ENCODE results near the gene PIMREG. TPM values are rescaled to one million over a fixed set of nuclear protein-coding genes. Genes with fewer than 3 reads are reported as not detected.
"Not testable (repeated sequence)": the region's sequence is repeated elsewhere in the genome, so short reads cannot be mapped to it uniquely, and the experiment has no call there.

The PIMREG gene
- polyA plus RNA-seq, 1 donor (not counting 4 experiments of a cell fraction or from before 2014, with no cell fraction given): 7.5 TPM

- Histone ChIP-seq H4K20me1 (ENCODE audit: control insufficient read depth, extremely low read depth, insufficient read depth, low read length) (no peaks in the 10 kb centered on the region), H3K79me2 (ENCODE audit: control insufficient read depth, insufficient read depth, low read length) (no peaks in the 10 kb centered on the region), H3K4me1 (ENCODE audit: control insufficient read depth, extremely low read depth, insufficient read depth, low read length) (peaks cover 18% of the 10 kb centered on the region), H3K9me1 (ENCODE audit: control insufficient read depth, extremely low read depth, insufficient read depth, low read length) (peaks cover 2% of the 10 kb centered on the region), H3K36me3 (ENCODE audit: control insufficient read depth in 2 of 2, extremely low read depth in 1 of 2, insufficient read depth in 2 of 2, low read length in 2 of 2) (peaks cover 4 to 5% of the 10 kb centered on the region in 2 experiments), H3K9ac (ENCODE audit: control insufficient read depth, extremely low read depth, insufficient read depth, low read length) (no peak overlapping the region), H3K4me2 (ENCODE audit: control insufficient read depth, extremely low read depth, insufficient read depth, low read depth, low read length) (no peak overlapping the region), H2AFZ (ENCODE audit: control insufficient read depth, low read length) (no peak overlapping the region), H3K9me3 (ENCODE audit: control insufficient read depth, low read depth, low read length) (no peaks in the 10 kb centered on the region), H3K4me3 (ENCODE audit: control insufficient read depth in 2 of 3, extremely low read depth in 1 of 3, insufficient read depth in 2 of 3, low read depth in 1 of 3, low read length in 3 of 3) (no peak overlapping the region), H3K27me3 (ENCODE audit: control insufficient read depth, extremely low read depth, insufficient read depth, low read length) (no peaks in the 10 kb centered on the region), H3K27ac (ENCODE audit: control insufficient read depth, insufficient read depth, low read length) (no peak overlapping the region)
- TF ChIP-seq EZH2 (IDR thresholded peaks at IDR 0.05; ENCODE audit: low read length) (no peak), CTCF (optimal IDR thresholded peaks at IDR 0.05 in 1 of 3, IDR thresholded peaks at IDR 0.05 in 1 of 3, conservative IDR thresholded peaks at IDR 0.05 in 1 of 3; ENCODE audit: extremely low read depth in 1 of 3, insufficient read depth in 2 of 3, low read length in 3 of 3) (no peak)
- dilution Hi-C loops (cut with MboI; ENCODE audit: extremely low pct_ligation_motif_present, low sequenced_read_pairs): no loop called here
- DNase-seq (ENCODE audit: low read depth, low spot score) (no peak), FAIRE-seq (no peak)
Measured at GRCh38 chr17:6480303-6480675, 36.0 kb downstream of the PIMREG start.

DNA sequence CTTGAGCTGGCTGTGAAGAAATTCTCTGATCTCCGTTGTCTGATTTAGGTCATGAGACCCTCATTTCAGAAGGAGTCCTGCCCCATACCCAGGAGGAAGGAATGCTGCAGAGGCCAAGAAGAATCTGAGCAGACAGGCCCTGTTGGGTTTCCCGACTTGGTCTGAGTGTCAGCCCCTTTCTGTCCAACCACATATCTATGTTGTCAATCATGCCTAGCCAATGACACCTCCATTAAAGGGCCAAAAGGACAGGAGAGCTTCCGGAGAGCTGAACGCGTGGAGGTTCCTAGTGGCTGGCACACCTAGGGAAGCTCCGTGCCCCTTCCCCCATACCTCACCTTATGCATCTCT, 37.8 kb downstream of the PIMREG start:
- FAIRE-seq (no peak), DNase-seq (ENCODE audit: low read depth, low spot score) (no peak)
- Histone ChIP-seq H3K27me3 (ENCODE audit: control insufficient read depth, extremely low read depth, insufficient read depth, low read length) (no peaks in the 10 kb centered on the region), H3K9me3 (ENCODE audit: control insufficient read depth, low read depth, low read length) (no peaks in the 10 kb centered on the region), H3K4me1 (ENCODE audit: control insufficient read depth, extremely low read depth, insufficient read depth, low read length) (peaks cover 1% of the 10 kb centered on the region), H3K79me2 (ENCODE audit: control insufficient read depth, insufficient read depth, low read length) (no peaks in the 10 kb centered on the region), H3K4me3 (ENCODE audit: control insufficient read depth in 2 of 3, extremely low read depth in 1 of 3, insufficient read depth in 2 of 3, low read depth in 1 of 3, low read length in 3 of 3) (no peak overlapping the region), H2AFZ (ENCODE audit: control insufficient read depth, low read length) (no peak overlapping the region), H3K27ac (ENCODE audit: control insufficient read depth, insufficient read depth, low read length) (no peak overlapping the region), H4K20me1 (ENCODE audit: control insufficient read depth, extremely low read depth, insufficient read depth, low read length) (no peaks in the 10 kb centered on the region), H3K36me3 (ENCODE audit: control insufficient read depth in 2 of 2, extremely low read depth in 1 of 2, insufficient read depth in 2 of 2, low read length in 2 of 2) (peaks cover 4% of the 10 kb centered on the region in 2 experiments), H3K9ac (ENCODE audit: control insufficient read depth, extremely low read depth, insufficient read depth, low read length) (no peak overlapping the region), H3K4me2 (ENCODE audit: control insufficient read depth, extremely low read depth, insufficient read depth, low read depth, low read length) (no peak overlapping the region), H3K9me1 (ENCODE audit: control insufficient read depth, extremely low read depth, insufficient read depth, low read length) (no peaks in the 10 kb centered on the region)
- dilution Hi-C loops (cut with MboI; ENCODE audit: extremely low pct_ligation_motif_present, low sequenced_read_pairs): no loop called here
- TF ChIP-seq CTCF (optimal IDR thresholded peaks at IDR 0.05 in 1 of 3, IDR thresholded peaks at IDR 0.05 in 1 of 3, conservative IDR thresholded peaks at IDR 0.05 in 1 of 3; ENCODE audit: extremely low read depth in 1 of 3, insufficient read depth in 2 of 3, low read length in 3 of 3) (no peak), EZH2 (IDR thresholded peaks at IDR 0.05; ENCODE audit: low read length) (no peak)

DNA sequence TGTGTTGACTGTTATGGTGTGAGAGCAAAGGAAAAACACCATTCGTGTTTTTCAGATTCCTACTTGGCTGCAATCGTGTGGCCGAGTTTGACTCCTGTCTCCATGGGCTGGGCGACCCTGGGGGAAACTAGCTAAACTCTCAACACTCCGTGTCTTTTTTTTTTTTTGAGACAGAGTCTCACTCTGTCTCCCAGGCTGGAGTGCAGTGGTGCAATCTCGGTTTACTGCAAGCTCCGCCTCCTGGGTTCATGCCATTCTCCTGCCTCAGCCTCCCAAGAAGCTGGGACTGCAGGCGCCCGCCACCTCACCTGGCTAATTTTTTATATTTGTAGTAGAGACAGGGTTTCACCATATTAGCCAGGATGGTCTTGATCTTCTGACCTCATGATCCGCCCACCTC, 38.5 kb downstream of the PIMREG start:
- H4K20me1 ChIP-seq (ENCODE audit: control insufficient read depth, extremely low read depth, insufficient read depth, low read length); DNase-seq (ENCODE audit: low read depth, low spot score); H3K9me3 ChIP-seq (ENCODE audit: control insufficient read depth, low read depth, low read length); H3K9ac ChIP-seq (ENCODE audit: control insufficient read depth, extremely low read depth, insufficient read depth, low read length); FAIRE-seq; H3K79me2 ChIP-seq (ENCODE audit: control insufficient read depth, insufficient read depth, low read length); H3K4me3 ChIP-seq (ENCODE audit: control insufficient read depth in 2 of 3, extremely low read depth in 1 of 3, insufficient read depth in 2 of 3, low read depth in 1 of 3, low read length in 3 of 3); H3K4me2 ChIP-seq (ENCODE audit: control insufficient read depth, extremely low read depth, insufficient read depth, low read depth, low read length); H3K4me1 ChIP-seq (ENCODE audit: control insufficient read depth, extremely low read depth, insufficient read depth, low read length); H2AFZ ChIP-seq (ENCODE audit: control insufficient read depth, low read length); H3K9me1 ChIP-seq (ENCODE audit: control insufficient read depth, extremely low read depth, insufficient read depth, low read length); dilution Hi-C loops (cut with MboI; ENCODE audit: extremely low pct_ligation_motif_present, low sequenced_read_pairs); H3K27ac ChIP-seq (ENCODE audit: control insufficient read depth, insufficient read depth, low read length); H3K36me3 ChIP-seq (ENCODE audit: control insufficient read depth in 2 of 2, extremely low read depth in 1 of 2, insufficient read depth in 2 of 2, low read length in 2 of 2); H3K27me3 ChIP-seq (ENCODE audit: control insufficient read depth, extremely low read depth, insufficient read depth, low read length): not testable (repeated sequence)
